Loucy (cell line): ENCODE results near the gene CIAPIN1.

Experiments used
- H2AFZ ChIP-seq: fragments of 200-600 bp; sonication (generic); 2 replicates; pipeline ENCODE4 v1.6.0; 2016; ENCODE audit warnings: antibody characterized with exemption, mild to moderate bottlenecking, low read length, moderate library complexity
- H3F3A ChIP-seq: fragments of 200-600 bp; 2 replicates; pipeline ENCODE4 v1.6.0; 2016; ENCODE audit warnings: antibody characterized with exemption, low read depth, mild to moderate bottlenecking
- H3K27me3 ChIP-seq: fragments of 200-600 bp; sonication (generic); 2 replicates; pipeline ENCODE4 v1.6.1; 2014; ENCODE audit warnings: low read length, mild to moderate bottlenecking; ENCODE audit not compliant: insufficient read depth, poor library complexity, severe bottlenecking
- H3K36me3 ChIP-seq: fragments of 200-600 bp; sonication (generic); 2 replicates; pipeline ENCODE4 v1.6.1; 2016; ENCODE audit warnings: low read length; ENCODE audit not compliant: insufficient read depth
- H3K4me1 ChIP-seq: fragments of 200-600 bp; sonication (generic); 2 replicates; pipeline ENCODE4 v1.5.1; 2014; ENCODE audit warnings: low read length, mild to moderate bottlenecking; ENCODE audit not compliant: insufficient read depth, poor library complexity, severe bottlenecking
- H3K4me2 ChIP-seq: fragments of 200-600 bp; sonication (generic); 2 replicates; pipeline ENCODE4 v1.6.0; 2014; ENCODE audit warnings: antibody characterized with exemption, low read length, low read depth, mild to moderate bottlenecking; ENCODE audit not compliant: poor library complexity, severe bottlenecking
- H3K4me3 ChIP-seq: fragments of 200-600 bp; sonication (generic); 2 replicates; pipeline ENCODE4 v1.5.1; 2014; ENCODE audit warnings: low read length, mild to moderate bottlenecking, mixed read lengths; ENCODE audit not compliant: poor library complexity, severe bottlenecking
- H3K79me2 ChIP-seq: fragments of 200-600 bp; sonication (generic); 2 replicates; pipeline ENCODE4 v1.6.1; 2014; ENCODE audit warnings: low read length; ENCODE audit not compliant: insufficient read depth
- H3K9ac ChIP-seq: fragments of 200-600 bp; sonication (generic); 2 replicates; pipeline ENCODE4 v1.6.0; 2014; ENCODE audit warnings: mild to moderate bottlenecking, low read depth, low read length, moderate library complexity; ENCODE audit not compliant: poor library complexity, severe bottlenecking
- H3K9me2 ChIP-seq: fragments of 200-600 bp; sonication (generic); replicated peaks from 2 replicates; pipeline ENCODE4 v1.6.1; 2016; ENCODE audit warnings: low read depth, low read length, mixed read lengths
- H3K9me3 ChIP-seq: fragments of 200-600 bp; sonication (generic); 2 replicates; pipeline ENCODE4 v1.6.1; 2014; ENCODE audit warnings: mild to moderate bottlenecking, antibody characterized with exemption, low read length, low read depth; ENCODE audit not compliant: insufficient read depth
- H4K20me1 ChIP-seq: fragments of 200-600 bp; sonication (generic); 2 replicates; pipeline ENCODE4 v1.6.0; 2014; ENCODE audit warnings: antibody characterized with exemption, low read length, mild to moderate bottlenecking; ENCODE audit not compliant: insufficient read depth, poor library complexity, severe bottlenecking
- CTCF ChIP-seq: fragments of 200-600 bp; sonication (generic); conservative IDR thresholded peaks from 2 replicates; pipeline ENCODE4 v1.5.1; 2014; ENCODE audit warnings: mild to moderate bottlenecking, antibody characterized with exemption, low read length
- EZH2phosphoT487 ChIP-seq: fragments of 200-600 bp; IDR thresholded peaks from 2 replicates; pipeline ENCODE4 v1.6.1; 2018; ENCODE audit warnings: antibody characterized with exemption, mild to moderate bottlenecking, moderate library complexity, borderline replicate concordance

CIAPIN1 gene

DNA sequence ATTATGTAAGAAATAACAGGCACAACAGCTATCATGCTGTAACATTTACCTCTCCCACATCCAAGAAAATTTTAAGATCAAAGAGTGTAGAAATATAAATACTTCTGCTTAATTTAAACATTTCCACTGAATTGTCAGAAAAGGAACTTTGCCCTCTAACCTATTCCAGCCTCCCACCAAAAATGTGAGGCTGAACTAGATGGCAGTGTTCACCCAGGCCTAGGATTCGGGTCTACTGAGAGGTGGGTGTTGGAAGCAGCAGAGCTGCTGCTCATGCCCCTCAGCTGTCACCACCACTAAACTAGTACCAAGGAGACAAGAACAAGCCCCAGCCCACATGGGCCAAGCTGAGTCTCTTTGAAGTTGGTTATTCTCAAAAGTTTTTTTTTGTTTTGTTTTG, 11.3 kb downstream of the CIAPIN1 start:
- Histone ChIP-seq H4K20me1 (no peaks in the 10 kb centered on the region), H3K9me2 (no peaks in the 10 kb centered on the region), H3F3A (no peaks in the 10 kb centered on the region), H3K4me1 (no peaks in the 10 kb centered on the region), H3K9ac (no peak overlapping the region), H3K4me3 (no peak overlapping the region), H2AFZ (no peak overlapping the region), H3K79me2 (no peaks in the 10 kb centered on the region), H3K36me3 (peaks cover 65% of the 10 kb centered on the region; the same call in 1 of the 2 replicates), H3K9me3 (peaks cover 5% of the 10 kb centered on the region; the same call in 1 of the 2 replicates), H3K27me3 (no peaks in the 10 kb centered on the region), H3K4me2 (no peak overlapping the region)
- TF ChIP-seq EZH2phosphoT487: no peak
- TF ChIP-seq CTCF: no peak

- Histone ChIP-seq H3K79me2 (no peaks in the 10 kb centered on the region), H4K20me1 (no peaks in the 10 kb centered on the region), H3K27me3 (no peaks in the 10 kb centered on the region), H3K36me3 (peaks cover 69% of the 10 kb centered on the region; the same call in 1 of the 2 replicates), H3K4me3 (no peak overlapping the region), H2AFZ (no peak overlapping the region), H3K9ac (no peak overlapping the region), H3F3A (no peaks in the 10 kb centered on the region), H3K9me2 (no peaks in the 10 kb centered on the region), H3K4me2 (no peak overlapping the region), H3K9me3 (no peaks in the 10 kb centered on the region), H3K4me1 (no peaks in the 10 kb centered on the region)
- TF ChIP-seq EZH2phosphoT487: no peak
- no peak for TF ChIP-seq CTCF
These were observed 13.2 kb downstream of the CIAPIN1 start for GRCh38 chr16:57434003-57434402.

DNA sequence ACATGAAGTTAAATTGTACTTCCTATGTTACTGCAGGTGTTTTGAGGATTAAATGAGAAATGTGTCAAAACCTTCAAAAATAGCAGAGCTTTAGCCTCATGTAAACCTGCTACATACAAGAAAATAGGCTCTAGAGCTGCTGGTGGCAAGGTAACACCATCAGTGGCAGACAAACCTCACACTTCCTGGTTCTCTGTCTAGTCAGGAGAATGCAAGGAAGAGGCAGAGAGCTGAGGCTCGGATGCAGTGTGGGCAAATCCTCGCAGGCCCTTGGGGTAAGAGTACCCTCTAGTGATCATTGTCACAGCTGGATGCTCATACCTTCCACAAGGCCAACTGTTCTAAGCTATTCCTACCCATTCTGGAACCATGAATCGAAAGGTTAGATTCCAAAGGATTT, 14.2 kb downstream of the CIAPIN1 start:
- Histone ChIP-seq H3K4me3 (no peak overlapping the region), H3K4me2 (no peak overlapping the region), H3F3A (no peaks in the 10 kb centered on the region), H3K27me3 (no peaks in the 10 kb centered on the region), H3K79me2 (no peaks in the 10 kb centered on the region), H3K36me3 (peaks cover 73% of the 10 kb centered on the region; the same call in 1 of the 2 replicates), H3K9me3 (no peaks in the 10 kb centered on the region), H4K20me1 (no peaks in the 10 kb centered on the region), H3K4me1 (no peaks in the 10 kb centered on the region), H2AFZ (no peak overlapping the region), H3K9me2 (no peaks in the 10 kb centered on the region), H3K9ac (no peak overlapping the region)
- no peak for TF ChIP-seq CTCF
- no peak for TF ChIP-seq EZH2phosphoT487
